Measurements from ENCODE around the gene TIAM1.
A peak's percentile ranks its signal among the peaks of the same experiment; 100 is the strongest.

TIAM1 gene

GRCh38 chr21:31351438-31351837 lies 7.4 kb upstream of the TIAM1 start:
- H3K9ac ChIP-seq (ENCODE audit: low read length), result no peak overlapping the region
- H3K4me1 ChIP-seq (ENCODE audit: control insufficient read depth, insufficient read depth, low read length), result peaks cover 14% of the 10 kb centered on the region
- no peaks in the 10 kb centered on the region for H3K27me3 ChIP-seq (ENCODE audit: control insufficient read depth, insufficient read depth, low read length)
- no peaks in the 10 kb centered on the region for H3K36me3 ChIP-seq (ENCODE audit: control insufficient read depth, insufficient read depth, low read length)
- H3K9me3 ChIP-seq (ENCODE audit: control insufficient read depth, low read length), result no peaks in the 10 kb centered on the region
- H3K4me3 ChIP-seq (ENCODE audit: low read length), result no peak overlapping the region

GRCh38 chr21:31349208-31349607 lies 5.1 kb upstream of the TIAM1 start:
- peaks cover 4% of the 10 kb centered on the region for H3K4me1 ChIP-seq (ENCODE audit: control insufficient read depth, insufficient read depth, low read length)
- no peak overlapping the region for H3K4me3 ChIP-seq (ENCODE audit: low read length)
- H3K9me3 ChIP-seq (ENCODE audit: control insufficient read depth, low read length), result no peaks in the 10 kb centered on the region
- no peak overlapping the region for H3K9ac ChIP-seq (ENCODE audit: low read length)
- no peaks in the 10 kb centered on the region for H3K36me3 ChIP-seq (ENCODE audit: control insufficient read depth, insufficient read depth, low read length)
- peaks cover 5% of the 10 kb centered on the region for H3K27me3 ChIP-seq (ENCODE audit: control insufficient read depth, insufficient read depth, low read length)

- H3K4me3 ChIP-seq (ENCODE audit: low read length), result no peak overlapping the region
- peaks cover 15% of the 10 kb centered on the region for H3K27me3 ChIP-seq (ENCODE audit: control insufficient read depth, insufficient read depth, low read length)
- H3K9ac ChIP-seq (ENCODE audit: low read length), result no peak overlapping the region
- no peaks in the 10 kb centered on the region for H3K9me3 ChIP-seq (ENCODE audit: control insufficient read depth, low read length)
- no peaks in the 10 kb centered on the region for H3K36me3 ChIP-seq (ENCODE audit: control insufficient read depth, insufficient read depth, low read length)
- no peaks in the 10 kb centered on the region for H3K4me1 ChIP-seq (ENCODE audit: control insufficient read depth, insufficient read depth, low read length)
These were observed 4.1 kb upstream of the TIAM1 start for GRCh38 chr21:31348188-31348587.

DNA sequence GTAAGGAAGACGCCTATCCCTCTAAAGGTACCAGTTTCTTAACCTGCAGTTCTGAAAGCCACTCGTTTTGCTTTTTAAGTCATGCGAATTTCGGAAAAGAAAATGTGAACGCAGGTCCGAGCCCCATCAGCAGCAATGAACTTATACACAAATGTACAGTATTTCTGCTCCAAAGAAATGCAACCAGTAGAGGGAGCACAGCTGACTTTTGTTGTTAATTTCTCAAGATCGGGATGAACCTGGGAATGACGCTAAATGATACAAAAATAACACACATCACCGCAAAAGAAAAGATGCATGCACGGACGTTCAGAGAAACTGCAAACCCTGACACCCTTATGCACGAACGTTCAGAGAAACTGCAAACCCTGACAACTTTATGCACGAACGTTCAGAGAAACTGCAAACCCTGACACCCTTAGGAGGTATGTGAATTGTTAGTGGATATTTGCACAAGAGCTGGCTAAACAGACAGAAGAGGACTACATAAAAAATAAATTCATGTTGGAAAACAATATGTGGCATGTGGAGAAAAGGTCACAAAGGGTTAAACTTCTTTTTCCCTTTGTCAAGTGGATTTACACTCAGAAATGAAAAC lies 3.5 kb upstream of the TIAM1 start:
- no peak overlapping the region for H3K4me3 ChIP-seq (ENCODE audit: low read length)
- H3K4me1 ChIP-seq (ENCODE audit: control insufficient read depth, insufficient read depth, low read length), result no peaks in the 10 kb centered on the region
- peaks cover 20% of the 10 kb centered on the region for H3K27me3 ChIP-seq (ENCODE audit: control insufficient read depth, insufficient read depth, low read length)
- H3K36me3 ChIP-seq (ENCODE audit: control insufficient read depth, insufficient read depth, low read length), result no peaks in the 10 kb centered on the region
- H3K9ac ChIP-seq (ENCODE audit: low read length), result no peak overlapping the region
- H3K9me3 ChIP-seq (ENCODE audit: control insufficient read depth, low read length), result no peaks in the 10 kb centered on the region

GRCh38 chr21:31346256-31346821 lies 2.3 kb upstream of the TIAM1 start:
- no peaks in the 10 kb centered on the region for H3K4me1 ChIP-seq (ENCODE audit: control insufficient read depth, insufficient read depth, low read length)
- no peak overlapping the region for H3K4me3 ChIP-seq (ENCODE audit: low read length)
- H3K36me3 ChIP-seq (ENCODE audit: control insufficient read depth, insufficient read depth, low read length), result no peaks in the 10 kb centered on the region
- H3K9ac ChIP-seq (ENCODE audit: low read length), result no peak overlapping the region
- H3K27me3 ChIP-seq (ENCODE audit: control insufficient read depth, insufficient read depth, low read length), result peaks cover 25% of the 10 kb centered on the region
- no peaks in the 10 kb centered on the region for H3K9me3 ChIP-seq (ENCODE audit: control insufficient read depth, low read length)

- no peaks in the 10 kb centered on the region for H3K36me3 ChIP-seq (ENCODE audit: control insufficient read depth, insufficient read depth, low read length)
- H3K27me3 ChIP-seq (ENCODE audit: control insufficient read depth, insufficient read depth, low read length), result peaks cover 25% of the 10 kb centered on the region
- no peak overlapping the region for H3K9ac ChIP-seq (ENCODE audit: low read length)
- no peaks in the 10 kb centered on the region for H3K9me3 ChIP-seq (ENCODE audit: control insufficient read depth, low read length)
- no peaks in the 10 kb centered on the region for H3K4me1 ChIP-seq (ENCODE audit: control insufficient read depth, insufficient read depth, low read length)
- no peak overlapping the region for H3K4me3 ChIP-seq (ENCODE audit: low read length)
These were observed 1.1 kb upstream of the TIAM1 start for GRCh38 chr21:31345136-31345535.

DNA sequence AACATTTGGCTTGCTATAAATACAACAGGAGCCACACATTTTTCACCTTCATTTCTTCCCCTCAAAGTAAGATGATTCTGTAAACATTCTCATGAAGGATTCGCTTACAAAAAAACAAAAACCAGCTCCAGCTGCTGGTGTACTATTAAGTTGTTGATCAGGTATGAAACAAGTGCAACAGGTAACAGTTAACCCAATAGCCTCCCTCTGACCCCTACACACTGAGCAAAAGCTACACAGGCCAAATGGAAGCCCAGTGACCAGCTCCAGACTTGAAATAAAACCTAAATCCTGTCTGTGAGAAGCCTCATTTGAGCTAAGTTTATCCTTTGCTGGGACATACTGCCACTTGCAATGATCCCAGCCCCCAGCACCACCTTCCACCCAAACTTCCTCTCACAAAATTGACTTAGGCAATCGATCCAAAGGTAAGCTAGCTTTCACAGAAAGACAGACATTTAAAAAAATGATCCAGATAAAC lies 991 bp downstream of the TIAM1 start:
- Histone ChIP-seq H3K4me1 (ENCODE audit: control insufficient read depth, insufficient read depth, low read length) (no peaks in the 10 kb centered on the region), H3K4me3 (ENCODE audit: low read length) (peak overlapping the region; percentile 34), H3K9me3 (ENCODE audit: control insufficient read depth, low read length) (no peaks in the 10 kb centered on the region), H3K9ac (ENCODE audit: low read length) (peak overlapping the region; percentile 50), H3K36me3 (ENCODE audit: control insufficient read depth, insufficient read depth, low read length) (no peaks in the 10 kb centered on the region), H3K27me3 (ENCODE audit: control insufficient read depth, insufficient read depth, low read length) (peaks cover 25% of the 10 kb centered on the region)

- H3K9ac ChIP-seq (ENCODE audit: low read length), result no peak overlapping the region
- no peaks in the 10 kb centered on the region for H3K9me3 ChIP-seq (ENCODE audit: control insufficient read depth, low read length)
- no peaks in the 10 kb centered on the region for H3K36me3 ChIP-seq (ENCODE audit: control insufficient read depth, insufficient read depth, low read length)
- no peaks in the 10 kb centered on the region for H3K4me1 ChIP-seq (ENCODE audit: control insufficient read depth, insufficient read depth, low read length)
- peaks cover 25% of the 10 kb centered on the region for H3K27me3 ChIP-seq (ENCODE audit: control insufficient read depth, insufficient read depth, low read length)
- no peak overlapping the region for H3K4me3 ChIP-seq (ENCODE audit: low read length)
These were observed 1.7 kb downstream of the TIAM1 start for GRCh38 chr21:31342348-31342747.

- Histone ChIP-seq H3K4me1 (ENCODE audit: control insufficient read depth, insufficient read depth, low read length) (no peaks in the 10 kb centered on the region), H3K36me3 (ENCODE audit: control insufficient read depth, insufficient read depth, low read length) (no peaks in the 10 kb centered on the region), H3K9me3 (ENCODE audit: control insufficient read depth, low read length) (no peaks in the 10 kb centered on the region), H3K27me3 (ENCODE audit: control insufficient read depth, insufficient read depth, low read length) (peaks cover 25% of the 10 kb centered on the region), H3K9ac (ENCODE audit: low read length) (no peak overlapping the region), H3K4me3 (ENCODE audit: low read length) (no peak overlapping the region)
These were observed 3.0 kb downstream of the TIAM1 start for GRCh38 chr21:31340942-31341487.

DNA sequence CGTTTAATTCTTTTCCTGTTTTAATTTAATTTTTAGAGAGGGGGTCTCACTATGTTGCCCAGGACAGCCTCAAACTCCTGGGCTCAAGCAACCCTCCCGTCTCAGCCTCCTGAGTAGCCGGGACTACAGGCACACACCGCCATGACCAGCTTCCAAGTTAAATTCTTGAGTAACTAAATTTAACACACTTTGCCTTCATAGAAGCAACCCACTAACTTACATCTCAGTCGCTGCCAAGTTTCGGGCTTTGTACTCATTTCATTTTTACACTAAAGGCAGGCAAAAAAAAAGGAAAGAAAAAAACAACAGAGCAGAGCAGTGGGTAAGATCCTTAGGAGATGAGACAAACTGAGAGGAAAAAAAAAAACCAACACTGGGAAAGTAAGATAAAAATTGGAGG lies 3.5 kb downstream of the TIAM1 start:
- peaks cover 23% of the 10 kb centered on the region for H3K27me3 ChIP-seq (ENCODE audit: control insufficient read depth, insufficient read depth, low read length)
- H3K36me3 ChIP-seq (ENCODE audit: control insufficient read depth, insufficient read depth, low read length), result no peaks in the 10 kb centered on the region
- no peaks in the 10 kb centered on the region for H3K4me1 ChIP-seq (ENCODE audit: control insufficient read depth, insufficient read depth, low read length)
- H3K9ac ChIP-seq (ENCODE audit: low read length), result no peak overlapping the region
- no peak overlapping the region for H3K4me3 ChIP-seq (ENCODE audit: low read length)
- no peaks in the 10 kb centered on the region for H3K9me3 ChIP-seq (ENCODE audit: control insufficient read depth, low read length)

- Histone ChIP-seq H3K36me3 (ENCODE audit: control insufficient read depth, insufficient read depth, low read length) (no peaks in the 10 kb centered on the region), H3K27me3 (ENCODE audit: control insufficient read depth, insufficient read depth, low read length) (peaks cover 23% of the 10 kb centered on the region), H3K4me1 (ENCODE audit: control insufficient read depth, insufficient read depth, low read length) (no peaks in the 10 kb centered on the region), H3K9me3 (ENCODE audit: control insufficient read depth, low read length) (no peaks in the 10 kb centered on the region), H3K9ac (ENCODE audit: low read length) (no peak overlapping the region), H3K4me3 (ENCODE audit: low read length) (no peak overlapping the region)
These were observed 4.3 kb downstream of the TIAM1 start for GRCh38 chr21:31339721-31340120.

GRCh38 chr21:31338908-31339368 lies 5.1 kb downstream of the TIAM1 start:
- no peaks in the 10 kb centered on the region for H3K4me1 ChIP-seq (ENCODE audit: control insufficient read depth, insufficient read depth, low read length)
- no peak overlapping the region for H3K9ac ChIP-seq (ENCODE audit: low read length)
- no peak overlapping the region for H3K4me3 ChIP-seq (ENCODE audit: low read length)
- H3K9me3 ChIP-seq (ENCODE audit: control insufficient read depth, low read length), result no peaks in the 10 kb centered on the region
- peaks cover 18% of the 10 kb centered on the region for H3K27me3 ChIP-seq (ENCODE audit: control insufficient read depth, insufficient read depth, low read length)
- H3K36me3 ChIP-seq (ENCODE audit: control insufficient read depth, insufficient read depth, low read length), result no peaks in the 10 kb centered on the region

All from mucosa of stomach (tissue), 1 donor.